GM18499 (cell line): ENCODE data around the gene SV2B.

Source experiments
- ATAC-seq: cut with Tn5 transposase; IDR thresholded peaks from one replicate; pipeline ENCODE4 v1.9.1; 2021; ENCODE audit warnings: moderate number of reproducible peaks; ENCODE audit not compliant: insufficient read depth, unreplicated experiment

Gene SV2B

GRCh38 chr15:91224755-91225380 lies 124.8 kb downstream of the SV2B start:
- no peak for ATAC-seq

GRCh38 chr15:91225741-91226140 lies 125.7 kb downstream of the SV2B start:
- ATAC-seq, result no peak

GRCh38 chr15:91227117-91227516 lies 127.1 kb downstream of the SV2B start:
- no peak for ATAC-seq

- no peak for ATAC-seq
These were observed 127.7 kb downstream of the SV2B start for GRCh38 chr15:91227766-91228165.

GRCh38 chr15:91228383-91228782 lies 128.3 kb downstream of the SV2B start:
- no peak for ATAC-seq

GRCh38 chr15:91228890-91229289 lies 128.8 kb downstream of the SV2B start:
- no peak for ATAC-seq

GRCh38 chr15:91231703-91232102 lies 131.6 kb downstream of the SV2B start:
- no peak for ATAC-seq

GRCh38 chr15:91234759-91235158 lies 134.7 kb downstream of the SV2B start:
- ATAC-seq, result no peak

- no peak for ATAC-seq
These were observed 135.3 kb downstream of the SV2B start for GRCh38 chr15:91235376-91235775.

- no peak for ATAC-seq
These were observed 137.4 kb downstream of the SV2B start for GRCh38 chr15:91237445-91237844.

- ATAC-seq, result no peak
These were observed 138.8 kb downstream of the SV2B start for GRCh38 chr15:91238644-91239425.

GRCh38 chr15:91243826-91244225 lies 143.8 kb downstream of the SV2B start:
- ATAC-seq, result no peak

GRCh38 chr15:91244919-91245318 lies 144.9 kb downstream of the SV2B start:
- no peak for ATAC-seq

GRCh38 chr15:91246998-91247397 lies 146.9 kb downstream of the SV2B start:
- ATAC-seq, result no peak

- ATAC-seq, result no peak
These were observed 149.5 kb downstream of the SV2B start for GRCh38 chr15:91249591-91249990.

GRCh38 chr15:91252322-91252721 lies 152.3 kb downstream of the SV2B start:
- ATAC-seq, result no peak

- ATAC-seq, result no peak
These were observed 152.7 kb downstream of the SV2B start for GRCh38 chr15:91252756-91253155.

- no peak for ATAC-seq
These were observed 153.5 kb downstream of the SV2B start for GRCh38 chr15:91253605-91254004.

- no peak for ATAC-seq
These were observed 154.7 kb downstream of the SV2B start for GRCh38 chr15:91254766-91255165.

GRCh38 chr15:91255670-91256192 lies 155.7 kb downstream of the SV2B start:
- ATAC-seq, result no peak

GRCh38 chr15:91257746-91258414 lies 157.8 kb downstream of the SV2B start:
- ATAC-seq, result no peak
